GM12874 (cell line): ENCODE results near the gene ZNF90.

Experiments
- CTCF ChIP-seq: IDR thresholded peaks from 2 replicates; pipeline ENCODE4 v1.5.1; 2011; ENCODE audit warnings: low read depth, mild to moderate bottlenecking, control low read depth, low read length, moderate library complexity; ENCODE audit not compliant: insufficient read depth

Gene ZNF90

GRCh38 chr19:20153281-20153680 is 75.5 kb downstream of the ZNF90 start:
- TF ChIP-seq CTCF = no peak

GRCh38 chr19:20154636-20155035 is 76.8 kb downstream of the ZNF90 start:
- no peak for TF ChIP-seq CTCF

GRCh38 chr19:20162821-20163220 is 85.0 kb downstream of the ZNF90 start:
- no peak for TF ChIP-seq CTCF

GRCh38 chr19:20164456-20164855 is 86.7 kb downstream of the ZNF90 start:
- TF ChIP-seq CTCF = no peak

- no peak for TF ChIP-seq CTCF
These were observed 88.3 kb downstream of the ZNF90 start for GRCh38 chr19:20165971-20166592.

GRCh38 chr19:20167020-20167644 is 89.3 kb downstream of the ZNF90 start, which contains the start of gene ZNF486:
ZNF486 (plus strand) TSS chr19:20167214; CDS start chr19:20167331, 117 bp downstream.
- TF ChIP-seq CTCF = no peak

GRCh38 chr19:20167651-20168122 is 89.9 kb downstream of the ZNF90 start:
- no peak for TF ChIP-seq CTCF
